ENCODE results near the gene MTERF4. TPM values are rescaled to one million over a fixed set of nuclear protein-coding genes. Genes with fewer than 3 reads are reported as not detected.
A peak's percentile ranks its signal among the peaks of the same experiment; 100 is the strongest.

Gene MTERF4
- polyA plus RNA-seq, 3 donors = 15.5 to 37.4 (median 17.8) TPM

DNA sequence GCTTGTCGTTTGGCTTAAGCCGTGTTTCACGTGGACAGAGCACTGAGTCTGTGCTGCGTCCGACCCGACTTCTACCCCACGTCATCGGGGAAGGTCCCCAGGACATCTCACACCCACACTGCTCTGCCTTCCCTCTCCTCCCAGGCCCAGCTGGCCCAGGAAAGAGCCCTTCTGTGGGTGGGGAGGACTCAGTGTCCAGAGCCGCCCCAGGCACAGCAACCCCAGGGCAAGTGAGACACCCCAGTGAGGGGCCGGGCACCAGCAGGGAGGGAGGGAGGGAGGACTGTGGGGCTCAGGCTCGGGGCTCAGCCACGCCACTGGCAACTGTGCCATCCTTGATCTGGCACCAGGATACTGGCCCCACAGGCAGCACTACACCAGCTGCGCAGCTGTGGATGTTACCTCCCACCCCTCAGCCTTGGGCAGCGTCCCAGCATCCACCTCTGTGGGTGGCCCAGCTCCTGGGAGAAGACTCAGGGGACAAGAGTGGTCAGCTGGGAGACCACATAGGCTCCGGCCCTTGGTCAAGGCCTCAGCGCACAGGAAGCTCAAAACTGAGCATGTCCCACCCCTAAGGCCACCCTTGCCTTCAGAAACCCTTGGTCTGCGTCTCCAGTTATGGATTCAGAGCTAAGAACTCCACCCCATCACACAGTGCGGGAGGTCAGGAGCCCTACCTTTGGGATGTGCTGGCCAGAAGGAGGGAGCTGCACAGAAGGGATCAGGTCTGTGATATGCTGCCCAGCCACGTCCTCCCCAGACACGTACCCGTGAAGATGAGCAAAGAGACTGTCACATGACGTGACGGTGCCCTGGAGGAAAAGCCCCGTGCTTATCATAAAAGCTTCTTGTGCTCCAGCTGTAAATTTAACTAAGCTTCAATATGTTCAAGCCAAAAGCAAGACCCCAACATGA, 35.4 kb upstream of the MTERF4 start:
- H3K36me3 ChIP-seq (replicated peaks in 1 of 2; ENCODE audit: control insufficient read depth in 1 of 2, insufficient read depth in 2 of 2, low read length in 2 of 2) = peaks cover 9 to 40% of the 10 kb centered on the region in 2 donors
- H3K27ac ChIP-seq (ENCODE audit: low read depth in 1 of 2, low read length in 2 of 2) = no peak overlapping the region
- no peak for DNase-seq
- no peaks in the 10 kb centered on the region for H4K20me1 ChIP-seq (ENCODE audit: insufficient read depth, low read length)
- no peak for TF ChIP-seq CTCF (IDR thresholded peaks at IDR 0.05)
- Mint-ChIP-seq H3K4me3 (no peak overlapping the region), H3K9me3 (no peaks in the 10 kb centered on the region), H3K36me3 (peaks cover 27 to 49% of the 10 kb centered on the region in 2 donors), H3K27me3 (ENCODE audit: low read depth in 3 of 3) (peaks cover 0 to 2% (median 1%) of the 10 kb centered on the region in 3 donors), H3K4me1 (no peaks in the 10 kb centered on the region), H3K27ac (no peak overlapping the region)
- H3K79me2 ChIP-seq (ENCODE audit: insufficient read depth, low read length) = no peaks in the 10 kb centered on the region
- no peak overlapping the region for H3K4me3 ChIP-seq (replicated peaks in 1 of 3; ENCODE audit: low read depth in 2 of 3, low read length in 3 of 3)
- no peak overlapping the region for H2AFZ ChIP-seq (ENCODE audit: insufficient read depth, low read depth, low read length, poor library complexity, severe bottlenecking)
- no peak overlapping the region for H3K4me2 ChIP-seq (replicated peaks; ENCODE audit: extremely low read depth, low read length, poor library complexity, severe bottlenecking)
- no peaks in the 10 kb centered on the region for H3K9me3 ChIP-seq (replicated peaks in 1 of 2; ENCODE audit: control insufficient read depth in 1 of 2, insufficient read depth in 1 of 2, low read length in 2 of 2)
- no peak overlapping the region for H3K9ac ChIP-seq (ENCODE audit: insufficient read depth, low read length, poor library complexity, severe bottlenecking)
- 95% methylated on average over 14 of the region's 24 CpGs for WGBS (ENCODE audit: insufficient coverage)
- intact Hi-C loops (cut with micrococcal nuclease) = no loop called here
- no peaks in the 10 kb centered on the region for H3K27me3 ChIP-seq (ENCODE audit: control insufficient read depth in 2 of 2, insufficient read depth in 2 of 2, low read length in 2 of 2)
- H3K4me1 ChIP-seq (ENCODE audit: control insufficient read depth in 1 of 2, insufficient read depth in 2 of 2, low read length in 2 of 2) = no peaks in the 10 kb centered on the region

DNA sequence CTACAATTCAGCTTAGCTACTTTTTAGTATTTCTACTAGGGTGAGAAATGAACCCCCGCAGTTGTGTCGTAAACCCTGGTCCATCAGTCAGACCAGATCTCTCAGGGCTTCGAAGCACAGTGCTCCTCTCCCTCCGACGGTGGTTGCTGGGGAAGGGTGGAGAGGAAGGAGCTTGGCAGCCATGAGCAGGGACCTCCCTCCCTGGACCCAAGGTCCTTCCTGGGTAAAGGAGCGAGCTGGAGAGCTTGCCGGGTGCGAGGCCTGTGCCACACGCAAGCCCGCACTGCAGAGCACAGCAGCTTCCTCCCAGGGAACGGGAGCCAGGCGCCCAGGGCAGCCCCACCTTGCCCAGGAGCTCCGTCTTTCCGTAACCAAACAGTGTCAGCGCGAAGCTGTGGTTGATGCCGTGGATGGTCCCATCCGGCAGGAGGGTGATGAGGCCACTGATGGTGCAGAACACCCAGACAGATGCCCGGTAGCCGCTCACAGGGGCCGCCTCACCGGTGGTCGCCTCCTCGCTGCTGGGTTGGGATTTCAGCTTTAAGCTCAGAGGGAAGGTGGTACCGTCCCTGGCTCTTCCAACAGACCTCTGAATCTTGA, 34.7 kb upstream of the MTERF4 start:
- peaks cover 23 to 46% of the 10 kb centered on the region in 2 donors for H3K36me3 Mint-ChIP-seq
- H3K27me3 ChIP-seq (ENCODE audit: control insufficient read depth in 2 of 2, insufficient read depth in 2 of 2, low read length in 2 of 2) = no peaks in the 10 kb centered on the region
- no peaks in the 10 kb centered on the region for H4K20me1 ChIP-seq (ENCODE audit: insufficient read depth, low read length)
- no peak overlapping the region for H3K4me2 ChIP-seq (replicated peaks; ENCODE audit: extremely low read depth, low read length, poor library complexity, severe bottlenecking)
- H3K4me1 ChIP-seq (ENCODE audit: control insufficient read depth in 1 of 2, insufficient read depth in 2 of 2, low read length in 2 of 2) = no peaks in the 10 kb centered on the region
- no peak for DNase-seq
- peaks cover 0 to 1% (median 0%) of the 10 kb centered on the region in 3 donors for H3K27me3 Mint-ChIP-seq (ENCODE audit: low read depth in 3 of 3)
- no peaks in the 10 kb centered on the region for H3K4me1 Mint-ChIP-seq
- no peaks in the 10 kb centered on the region for H3K79me2 ChIP-seq (ENCODE audit: insufficient read depth, low read length)
- intact Hi-C loops (cut with micrococcal nuclease) = no loop called here
- H3K9me3 ChIP-seq (replicated peaks in 1 of 2; ENCODE audit: control insufficient read depth in 1 of 2, insufficient read depth in 1 of 2, low read length in 2 of 2) = no peaks in the 10 kb centered on the region
- H3K27ac ChIP-seq (ENCODE audit: low read depth in 1 of 2, low read length in 2 of 2) = no peak overlapping the region
- no peak overlapping the region for H2AFZ ChIP-seq (ENCODE audit: insufficient read depth, low read depth, low read length, poor library complexity, severe bottlenecking)
- H3K36me3 ChIP-seq (replicated peaks in 1 of 2; ENCODE audit: control insufficient read depth in 1 of 2, insufficient read depth in 2 of 2, low read length in 2 of 2) = peaks cover 9 to 41% of the 10 kb centered on the region in 2 donors
- 95% methylated on average over 20 of the region's 25 CpGs for WGBS (ENCODE audit: insufficient coverage)
- H3K9ac ChIP-seq (ENCODE audit: insufficient read depth, low read length, poor library complexity, severe bottlenecking) = no peak overlapping the region
- no peaks in the 10 kb centered on the region for H3K9me3 Mint-ChIP-seq
- no peak overlapping the region for H3K4me3 Mint-ChIP-seq
- no peak overlapping the region for H3K4me3 ChIP-seq (replicated peaks in 1 of 3; ENCODE audit: low read depth in 2 of 3, low read length in 3 of 3)
- no peak for TF ChIP-seq CTCF (IDR thresholded peaks at IDR 0.05)
- peak overlapping the region in 1 of 7 donors; percentile 31 for H3K27ac Mint-ChIP-seq
